ENCODE measurements around the gene SLC9B2. TPM values are rescaled to one million over a fixed set of nuclear protein-coding genes. Genes with fewer than 3 reads are reported as not detected.

Gene SLC9B2
- total RNA-seq, 1 donor from 2014 or later = 12.1 TPM

DNA sequence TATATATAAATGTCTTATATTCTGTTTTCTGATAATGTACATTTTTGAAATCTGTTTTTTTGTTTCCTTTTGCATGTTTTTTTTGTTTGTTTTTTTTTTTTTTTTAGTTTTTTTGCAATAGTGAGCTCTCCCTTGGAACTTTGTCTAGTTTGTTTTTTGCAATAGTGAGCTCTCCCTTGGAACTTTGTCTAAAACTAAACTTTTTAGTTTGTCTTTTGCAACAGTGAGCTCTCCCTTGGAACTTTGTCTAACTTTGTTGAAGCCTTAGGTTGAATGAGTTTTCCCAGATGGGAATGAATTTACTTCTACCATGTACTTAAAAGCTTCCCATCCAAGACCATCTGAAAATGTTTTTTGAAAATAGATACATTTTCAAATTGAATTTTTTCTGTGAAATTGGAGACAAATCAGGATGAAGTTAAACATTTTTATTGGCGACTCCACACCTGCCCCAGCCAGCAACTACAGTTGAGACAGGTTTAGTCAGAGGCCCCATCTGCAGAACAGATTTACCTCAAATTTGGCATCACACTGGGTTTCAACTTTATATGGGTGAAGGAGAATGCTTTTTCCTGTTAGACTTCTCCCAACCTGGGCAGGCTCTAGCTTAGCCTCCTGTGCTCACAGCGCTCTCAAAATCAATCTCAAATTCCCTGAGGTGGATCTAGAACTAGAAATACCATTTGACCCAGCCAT, 16.0 kb downstream of the SLC9B2 start:
- Mint-ChIP-seq H3K4me3 (no peak overlapping the region), H3K4me1 (no peaks in the 10 kb centered on the region), H3K27ac (no peak overlapping the region), H3K27me3 (ENCODE audit: low read depth) (no peaks in the 10 kb centered on the region), H3K36me3 (peaks cover 7% of the 10 kb centered on the region), H3K9me3 (peaks cover 3% of the 10 kb centered on the region)
- TF ChIP-seq CTCF (IDR thresholded peaks at IDR 0.05; ENCODE audit: unreplicated experiment) = no peak
- DNase-seq (ENCODE audit: low spot score in 2 of 2, unreplicated experiment in 2 of 2) = no peak

DNA sequence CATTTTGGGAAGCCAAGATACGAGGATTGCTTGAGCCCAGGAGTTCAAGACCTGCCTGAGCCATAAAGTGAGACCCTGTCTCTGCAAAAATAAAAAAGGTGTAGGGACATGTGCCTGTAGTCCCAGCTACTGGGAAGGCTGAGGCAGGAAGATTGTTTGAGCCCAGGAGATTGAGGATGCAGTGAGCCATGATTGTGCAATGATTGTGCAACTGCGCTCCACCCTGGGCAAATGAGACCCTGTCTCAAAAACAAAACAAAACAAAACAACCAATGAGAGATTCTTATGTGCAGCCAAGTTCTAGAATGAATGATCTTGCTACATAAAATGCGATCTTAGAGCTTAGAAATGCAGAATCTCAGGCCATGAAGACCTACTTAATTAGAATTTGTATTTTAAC, 22.5 kb downstream of the SLC9B2 start:
- DNase-seq (ENCODE audit: low spot score in 2 of 2, unreplicated experiment in 2 of 2) = no peak
- H3K36me3 Mint-ChIP-seq = peaks cover 5% of the 10 kb centered on the region
- H3K27me3 Mint-ChIP-seq (ENCODE audit: low read depth) = no peaks in the 10 kb centered on the region
- no peaks in the 10 kb centered on the region for H3K9me3 Mint-ChIP-seq
- H3K27ac Mint-ChIP-seq = no peak overlapping the region
- TF ChIP-seq CTCF (IDR thresholded peaks at IDR 0.05; ENCODE audit: unreplicated experiment) = no peak
- no peaks in the 10 kb centered on the region for H3K4me1 Mint-ChIP-seq
- no peak overlapping the region for H3K4me3 Mint-ChIP-seq

GRCh38 chr4:103052779-103053178, 23.8 kb downstream of the SLC9B2 start:
- Mint-ChIP-seq H3K9me3 (no peaks in the 10 kb centered on the region), H3K4me3 (no peak overlapping the region), H3K27me3 (ENCODE audit: low read depth) (no peaks in the 10 kb centered on the region), H3K36me3 (peaks cover 5% of the 10 kb centered on the region), H3K4me1 (no peaks in the 10 kb centered on the region), H3K27ac (no peak overlapping the region)
- no peak for DNase-seq (ENCODE audit: low spot score in 2 of 2, unreplicated experiment in 2 of 2)
- no peak for TF ChIP-seq CTCF (IDR thresholded peaks at IDR 0.05; ENCODE audit: unreplicated experiment)

DNA sequence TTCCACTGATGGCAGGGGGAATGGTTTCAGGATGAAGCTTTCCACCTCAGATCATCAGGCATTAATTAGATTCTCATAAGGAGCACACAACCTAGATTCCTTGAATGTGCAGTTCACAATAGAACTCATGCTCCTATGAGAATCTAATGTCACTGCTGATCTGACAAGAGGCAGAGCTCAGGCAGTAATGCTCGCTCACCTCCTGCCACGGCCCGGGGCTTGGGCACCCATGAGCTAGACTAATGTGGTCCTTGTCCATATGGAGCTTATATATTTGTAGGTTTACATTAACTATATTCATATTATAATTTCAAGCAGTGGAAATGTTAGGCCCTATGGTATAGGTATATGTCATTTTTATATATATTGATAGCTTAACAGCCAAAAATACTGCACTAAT, 24.4 kb downstream of the SLC9B2 start:
- H3K36me3 Mint-ChIP-seq = peaks cover 7% of the 10 kb centered on the region
- no peak overlapping the region for H3K27ac Mint-ChIP-seq
- H3K9me3 Mint-ChIP-seq = no peaks in the 10 kb centered on the region
- no peaks in the 10 kb centered on the region for H3K27me3 Mint-ChIP-seq (ENCODE audit: low read depth)
- DNase-seq (ENCODE audit: low spot score in 2 of 2, unreplicated experiment in 2 of 2) = no peak
- no peaks in the 10 kb centered on the region for H3K4me1 Mint-ChIP-seq
- H3K4me3 Mint-ChIP-seq = no peak overlapping the region
- TF ChIP-seq CTCF (IDR thresholded peaks at IDR 0.05; ENCODE audit: unreplicated experiment) = no peak

- peaks cover 8% of the 10 kb centered on the region for H3K36me3 Mint-ChIP-seq
- no peaks in the 10 kb centered on the region for H3K9me3 Mint-ChIP-seq
- H3K4me3 Mint-ChIP-seq = no peak overlapping the region
- H3K27me3 Mint-ChIP-seq (ENCODE audit: low read depth) = no peaks in the 10 kb centered on the region
- H3K4me1 Mint-ChIP-seq = peaks cover under 1% of the 10 kb centered on the region
- no peak for DNase-seq (ENCODE audit: low spot score in 2 of 2, unreplicated experiment in 2 of 2)
- H3K27ac Mint-ChIP-seq = no peak overlapping the region
- no peak for TF ChIP-seq CTCF (IDR thresholded peaks at IDR 0.05; ENCODE audit: unreplicated experiment)
These were observed 25.7 kb downstream of the SLC9B2 start for GRCh38 chr4:103050736-103051436.

Measured in mesothelial cell of epicardium (in vitro differentiated cells).